ENCODE measurements around the gene CBARP. TPM values are rescaled to one million over a fixed set of nuclear protein-coding genes. Genes with fewer than 3 reads are reported as not detected.
"Not testable (repeated sequence)": the region's sequence is repeated elsewhere in the genome, so short reads cannot be mapped to it uniquely, and the experiment has no call there.

Gene CBARP
- total RNA-seq, 1 experiment from 2014 or later = 23.8 TPM

- ChIA-PET RAD21 (ENCODE audit: low non-redundant PET in 1 of 2, low total read pairs in 2 of 2, uncharacterized antibody in 2 of 2, unreplicated experiment in 2 of 2) (interaction anchor here (0.6 to 0.9 kb wide), 3 partner anchors 20 to 178 kb away, joined by 3 to 8 read pairs (median 5); no protein-coding TSS in a partner anchor), POLR2A (interaction anchor here (0.7 to 5.3 kb wide), 5 partner anchors 15 to 69 kb away, joined by 3 to 139 read pairs (median 6); partner anchors contain the start of gene CIRBP), CTCF (interaction anchor here (0.7 to 5.2 kb wide), 3 partner anchors 15 to 180 kb away, joined by 3 to 325 read pairs (median 4); partner anchors contain the start of genes ARHGAP45 and CIRBP)
- Histone ChIP-seq H3K79me2 (ENCODE audit: insufficient read depth, low read length) (peaks cover 57% of the 10 kb centered on the region), H3K9ac (ENCODE audit: low read length) (peak overlapping the region; percentile 99), H3K4me2 (ENCODE audit: low read length) (peak overlapping the region; percentile 98), H4K20me1 (ENCODE audit: insufficient read depth) (peaks cover 13% of the 10 kb centered on the region; the same call in 1 of the 2 replicates), H3K27ac (ENCODE audit: low read depth, low read length) (peak overlapping the region; percentile 100), H3K36me3 (ENCODE audit: control insufficient read depth in 1 of 2, insufficient read depth in 2 of 2, low read length in 2 of 2) (peaks cover 5 to 25% of the 10 kb centered on the region in 2 experiments), H3K4me1 (ENCODE audit: control insufficient read depth in 1 of 2, insufficient read depth in 2 of 2, low read length in 2 of 2) (peaks cover 47 to 63% of the 10 kb centered on the region in 2 experiments)
- not testable (repeated sequence) for H3K9me2 ChIP-seq (ENCODE audit: insufficient read depth); DNase-seq (ENCODE audit: low read depth, low spot score); ATAC-seq; H2AFZ ChIP-seq (ENCODE audit: low read depth, low read length, poor library complexity, severe bottlenecking); H3K27me3 ChIP-seq (ENCODE audit: insufficient read depth, low read length); BruUV-seq (replicated peaks); H3K4me3 ChIP-seq (replicated peaks in 1 of 2; ENCODE audit: low read depth in 1 of 2, low read length in 2 of 2); H3K9me3 ChIP-seq (ENCODE audit: control insufficient read depth in 1 of 2, insufficient read depth in 1 of 2, low read depth in 1 of 2, low read length in 2 of 2)
- TF ChIP-seq POLR2AphosphoS5 (IDR thresholded peaks at IDR 0.05; ENCODE audit: low read depth, low read length) = peak; percentile 44; the same call in 1 of the 2 replicates
- TF ChIP-seq CTCF (IDR thresholded peaks at IDR 0.05 in 2 of 3, conservative IDR thresholded peaks at IDR 0.05 in 1 of 3; ENCODE audit: borderline replicate concordance in 1 of 3, insufficient read depth in 1 of 3, low read depth in 2 of 3, low read length in 2 of 3) = peak in 1 of 3 experiments; percentile 31; a peak in 1 of 6 replicates
- intact Hi-C loops (cut with micrococcal nuclease) = loop anchor here (10.0 kb wide), 2 partner anchors 222 to 452 kb away; partner anchors contain the start of genes CNN2, PTBP1, RNU6-2 and TMEM259
Observed at GRCh38 chr19:1246265-1247087, 8.7 kb upstream of the CBARP start.
